NK-92 (cell line): ENCODE measurements around the gene USH2A.

Experiments
- DNase-seq: peaks from one replicate; lab custom pipeline; 2025; ENCODE audit not compliant: unreplicated experiment; lab: John Stamatoyannopoulos, UW

The USH2A gene

DNA sequence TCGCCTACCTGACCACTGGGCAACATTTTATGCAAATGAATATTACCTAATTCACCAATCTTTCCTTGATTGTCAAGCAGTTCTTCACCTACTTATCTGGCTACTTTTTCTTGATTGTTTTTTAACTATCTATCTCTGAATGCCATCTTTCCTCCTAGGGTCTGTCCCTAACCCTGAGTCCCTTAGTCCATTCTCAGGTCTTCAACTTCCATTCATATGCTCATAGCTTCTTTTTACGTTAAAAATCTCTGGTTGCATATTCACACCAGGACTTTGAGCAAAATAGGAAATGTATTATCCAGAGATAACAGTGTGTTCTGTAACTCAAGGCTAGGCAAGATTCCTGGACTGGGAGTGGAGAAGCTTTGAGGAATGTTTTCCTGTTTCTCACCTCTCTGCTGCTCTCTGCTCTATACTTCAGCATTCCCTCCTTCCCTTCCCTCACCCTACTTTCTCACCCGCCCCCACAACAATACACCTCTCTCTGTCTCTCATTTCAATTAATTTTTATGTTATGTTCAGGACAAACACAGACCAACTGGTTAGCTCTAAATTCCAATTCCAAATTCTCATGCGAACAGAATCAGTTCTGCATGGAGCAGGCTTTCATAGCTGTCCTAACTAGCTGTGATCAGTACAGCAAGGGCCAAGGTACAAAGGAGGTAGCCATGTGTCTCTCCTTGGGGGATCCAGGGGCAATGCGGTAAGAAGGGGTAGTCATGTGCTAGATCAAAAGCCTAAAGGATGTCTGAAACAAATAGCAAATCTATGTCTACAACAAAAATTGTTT is 278.4 kb downstream of the USH2A start:
- no peak for DNase-seq

DNA sequence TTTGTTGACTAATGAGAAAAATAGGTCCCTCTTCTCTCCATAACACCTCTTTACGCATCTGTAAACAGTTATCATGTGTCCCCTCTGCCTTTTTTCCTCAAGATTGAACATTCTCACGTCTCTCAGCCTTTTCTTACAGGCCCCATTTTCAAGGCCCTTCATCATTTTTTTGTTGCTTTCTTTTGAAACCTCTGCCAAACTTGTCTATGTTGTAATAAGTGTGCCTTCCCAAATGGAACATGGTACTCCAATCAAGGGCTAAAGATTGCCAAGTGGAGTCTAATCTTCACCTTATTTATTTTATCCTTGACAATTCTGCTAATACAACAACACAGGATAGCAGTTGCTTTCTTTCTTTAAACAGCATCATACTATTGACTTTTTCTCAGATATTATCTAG is 280.3 kb downstream of the USH2A start:
- DNase-seq, result no peak

DNA sequence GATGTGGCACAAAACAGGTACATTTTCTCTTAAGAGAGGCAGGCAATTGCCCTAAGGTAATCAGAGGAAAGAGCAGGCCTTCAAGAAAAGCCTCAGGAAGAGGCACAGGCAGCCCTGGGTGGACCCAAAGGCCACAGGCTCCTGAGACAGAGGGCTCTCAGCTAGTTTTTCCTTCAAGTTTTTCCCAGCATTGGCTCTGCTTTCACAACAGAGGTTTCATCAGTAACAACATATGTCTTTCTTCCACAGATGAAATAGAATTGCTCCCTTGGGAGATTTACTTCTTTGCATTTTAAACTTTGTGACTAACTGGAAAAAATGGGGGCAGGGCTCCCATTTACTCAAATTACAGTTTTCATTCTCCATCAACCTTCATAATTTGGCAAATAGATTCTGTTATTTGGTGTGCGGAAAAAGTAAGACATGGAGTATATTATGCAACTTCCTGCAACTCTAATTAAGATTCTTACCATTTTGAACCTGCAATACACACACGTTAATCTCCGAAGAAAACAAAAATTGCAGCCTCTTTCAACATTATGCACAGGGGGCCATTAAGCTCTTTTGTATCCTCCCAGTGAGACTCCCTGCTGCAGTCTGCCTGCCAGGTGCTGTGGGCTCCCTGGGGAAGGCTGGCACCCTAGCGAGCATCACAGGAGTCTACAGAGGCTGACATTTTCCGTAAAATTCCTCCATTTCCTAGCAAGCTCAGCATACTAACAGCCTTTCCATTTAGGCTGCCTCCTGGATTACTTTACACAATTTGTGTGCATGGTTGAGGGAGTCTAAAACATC is 282.3 kb downstream of the USH2A start:
- DNase-seq, result no peak

DNA sequence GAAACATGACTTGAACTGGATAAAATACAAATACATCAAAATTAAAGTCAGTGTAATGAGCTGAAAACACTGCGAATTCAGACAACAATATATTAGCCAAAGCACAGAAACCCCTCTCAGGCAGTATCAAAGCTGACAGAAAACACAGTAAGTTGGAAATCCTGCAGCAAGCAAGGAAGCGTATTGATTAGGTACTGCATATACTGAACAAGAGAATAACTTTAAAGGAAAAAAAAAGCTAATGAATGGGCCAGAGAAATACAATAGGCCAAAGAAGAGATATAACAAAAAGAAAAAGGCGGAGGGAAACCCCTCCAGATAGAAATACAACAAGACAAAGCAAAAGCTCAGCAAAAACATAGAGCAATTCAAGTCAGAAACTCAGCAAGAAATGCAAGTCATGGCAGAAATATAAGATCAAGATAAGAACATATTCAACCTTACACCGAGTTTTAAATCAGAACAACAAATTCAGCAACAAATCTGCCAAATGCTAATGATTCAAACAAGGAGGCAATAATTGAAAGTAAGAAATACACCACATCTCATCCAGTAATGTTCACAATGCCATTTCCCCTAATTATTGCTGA is 299.0 kb downstream of the USH2A start:
- no peak for DNase-seq

DNA sequence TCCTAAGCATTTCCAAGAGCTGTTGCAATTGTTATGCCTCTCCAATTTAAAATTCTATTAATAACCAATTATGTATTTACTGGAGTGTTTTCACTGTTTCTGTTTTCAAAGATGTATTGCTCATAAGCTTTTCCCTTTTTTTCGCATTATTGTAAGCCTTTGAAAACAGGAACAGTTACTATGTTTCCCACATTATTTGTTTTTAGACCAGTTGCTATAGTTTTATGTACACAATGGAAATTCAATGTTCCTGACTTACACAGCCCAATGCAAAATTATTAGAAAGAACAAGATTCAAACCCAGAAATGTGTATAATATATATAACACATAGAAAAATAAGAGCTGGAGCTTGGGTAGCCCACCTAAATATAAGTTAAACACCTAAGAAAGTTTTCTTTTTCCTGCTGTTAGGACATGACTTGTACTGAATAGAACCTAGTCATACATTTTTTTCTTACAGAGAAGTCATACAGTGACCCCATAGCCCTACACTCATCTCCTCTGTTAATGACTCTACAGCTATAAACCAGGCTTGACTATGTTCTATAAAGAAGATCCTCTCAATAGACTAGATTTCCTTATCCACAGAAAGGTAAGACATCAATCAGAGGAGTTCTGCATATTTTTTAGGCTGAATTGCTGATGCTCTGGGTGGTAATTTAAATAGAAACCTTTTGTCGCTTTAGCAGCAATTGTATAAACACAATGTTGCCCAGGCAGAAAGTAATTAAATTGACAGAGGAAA is 299.6 kb downstream of the USH2A start:
- no peak for DNase-seq

DNA sequence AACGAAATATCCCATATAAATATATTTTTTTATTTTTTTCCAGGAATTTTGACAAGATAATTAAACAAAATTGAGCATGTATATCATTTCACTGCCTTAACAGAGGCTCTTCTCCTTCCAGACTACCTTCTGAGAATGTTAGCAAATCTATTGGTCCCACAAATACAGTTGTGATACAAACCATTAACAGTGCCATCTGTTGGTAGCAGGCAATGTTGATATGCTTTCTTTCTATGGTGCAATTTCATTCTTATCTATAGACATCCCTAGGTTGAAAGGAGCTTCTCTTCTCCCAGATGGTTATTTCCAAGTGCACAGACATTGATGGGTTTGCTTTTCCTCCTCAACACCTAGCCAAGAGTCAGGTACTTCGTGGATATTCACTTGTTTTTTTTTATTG is 303.6 kb downstream of the USH2A start:
- DNase-seq, result no peak

DNA sequence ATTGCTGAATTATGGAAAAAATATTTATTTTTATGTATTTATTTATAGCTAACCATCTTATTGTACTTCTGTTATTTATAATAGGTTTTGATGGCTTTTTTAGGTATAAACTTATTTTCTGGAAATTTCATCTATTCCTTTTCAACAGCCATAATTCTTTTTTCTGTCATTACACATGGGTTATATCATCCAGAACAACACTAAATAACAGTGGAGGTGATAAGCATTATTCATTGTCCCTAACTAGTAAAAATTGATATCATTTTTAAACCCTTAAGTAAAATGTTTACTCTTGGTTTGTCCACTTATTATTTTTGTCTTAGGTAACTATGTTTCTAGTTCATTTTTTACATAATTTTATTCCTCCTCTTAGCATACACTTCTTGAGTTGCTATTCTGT is 309.1 kb downstream of the USH2A start:
- DNase-seq, result no peak

DNA sequence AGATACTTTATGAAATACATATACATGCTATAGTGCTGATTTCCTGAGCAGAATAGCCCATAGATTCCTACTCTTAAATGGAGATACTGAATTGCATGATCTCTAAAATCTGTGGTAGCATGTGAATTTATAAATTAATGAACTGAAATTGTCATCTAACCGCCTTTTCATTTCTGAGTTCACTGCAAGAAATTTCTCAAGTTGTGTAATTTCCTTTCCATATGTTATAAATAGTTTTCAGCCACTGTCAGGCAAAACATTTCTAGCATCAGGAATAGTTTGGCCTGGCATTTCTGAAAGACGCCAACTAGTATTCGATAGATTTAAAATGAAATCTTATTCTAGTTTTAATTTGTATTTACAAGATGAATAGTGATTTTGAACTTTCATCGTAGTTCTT is 310.1 kb downstream of the USH2A start:
- DNase-seq, result no peak

DNA sequence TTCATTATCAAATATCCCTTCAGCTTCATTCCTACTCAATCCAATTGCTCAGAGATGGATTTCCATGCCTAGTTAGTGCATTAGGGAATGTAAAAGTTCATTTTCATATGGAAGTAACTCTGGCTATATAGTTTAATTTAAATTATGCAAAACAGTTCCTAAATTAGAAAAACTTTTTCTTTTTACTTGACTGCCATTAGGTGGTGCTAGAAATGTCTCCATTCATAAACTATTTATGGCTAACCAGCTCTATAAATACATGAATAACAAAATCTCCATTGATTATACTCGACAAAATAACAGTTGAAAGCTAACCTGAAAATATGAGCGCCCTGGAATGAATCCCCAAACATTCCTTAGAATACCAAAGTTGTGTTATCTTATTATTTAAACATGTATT is 311.4 kb downstream of the USH2A start:
- no peak for DNase-seq

DNA sequence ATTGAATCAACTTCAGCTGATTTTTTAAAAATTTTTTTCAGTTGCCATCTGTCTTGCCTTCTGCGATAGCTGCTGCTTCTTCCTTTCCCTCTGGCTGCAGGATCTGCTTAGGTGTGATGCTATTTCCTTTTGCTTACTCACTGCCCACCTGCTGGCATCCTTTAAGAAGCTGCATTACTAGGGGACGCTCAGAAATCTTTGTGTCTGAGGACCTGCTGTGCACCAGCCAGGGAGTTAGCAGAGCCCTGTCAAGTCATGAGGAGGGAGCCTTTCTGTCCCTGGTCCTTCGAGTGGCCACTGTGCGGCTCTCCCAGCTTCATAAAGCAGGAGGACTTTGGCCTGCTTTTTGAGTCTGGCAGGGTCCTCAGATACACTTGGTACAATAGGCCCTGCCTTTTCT is 327.8 kb downstream of the USH2A start:
- DNase-seq, result no peak

DNA sequence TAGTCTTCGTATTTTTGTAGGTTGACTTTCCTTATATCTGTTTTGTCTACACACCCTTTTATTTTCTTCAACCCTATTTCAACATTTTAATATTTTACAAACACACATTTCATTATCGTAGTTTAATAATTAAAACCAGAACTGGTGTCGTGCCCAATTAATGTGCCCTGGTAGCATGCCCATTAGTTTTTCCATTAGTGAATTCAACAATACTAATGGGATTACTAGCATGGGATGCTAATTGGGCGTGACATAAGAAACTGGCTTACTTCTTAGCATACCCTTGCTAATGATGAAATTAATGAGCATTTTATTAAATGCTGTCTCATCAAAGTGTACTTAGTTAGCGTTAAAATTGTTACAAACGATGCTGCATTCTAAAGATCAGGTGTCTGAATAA is 332.7 kb downstream of the USH2A start:
- DNase-seq, result no peak

DNA sequence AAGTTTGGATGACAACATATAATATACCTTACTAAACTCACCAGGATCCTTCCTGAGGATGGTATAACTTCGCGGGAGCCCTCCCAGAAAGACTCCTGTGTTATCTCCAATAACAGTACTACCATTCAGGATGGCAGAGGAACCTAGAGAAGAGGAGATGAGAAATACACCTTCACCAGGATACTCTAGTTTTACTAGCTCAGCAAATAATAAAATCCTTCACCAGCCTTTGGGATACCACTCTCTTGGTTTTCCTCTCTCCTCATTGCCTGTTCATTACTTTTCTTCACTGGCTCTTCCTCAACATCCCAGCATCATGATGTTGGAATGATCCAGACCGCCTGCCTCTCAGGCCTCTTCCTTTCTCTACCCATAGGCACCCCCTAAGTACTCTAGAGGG is 336.6 kb downstream of the USH2A start:
- no peak for DNase-seq

DNA sequence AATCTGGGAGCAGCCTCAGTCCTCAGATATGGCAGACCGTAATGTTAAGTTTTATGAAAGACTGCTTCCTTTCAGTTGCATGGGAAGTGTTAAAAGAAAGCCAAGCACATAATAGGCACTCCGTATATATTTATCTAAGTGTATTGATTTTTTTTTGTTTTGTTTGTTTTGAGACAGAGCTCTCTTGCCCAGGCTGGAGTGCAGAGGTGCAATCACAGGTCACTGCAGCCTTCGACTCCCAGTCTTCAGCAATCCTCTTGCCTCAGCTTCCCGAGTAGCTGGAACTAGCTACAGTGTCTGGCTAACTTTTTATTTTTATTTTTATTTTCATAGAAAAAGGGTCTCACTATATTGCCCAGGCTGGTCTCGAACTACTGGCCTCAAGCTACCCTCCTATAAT is 341.8 kb downstream of the USH2A start:
- no peak for DNase-seq

DNA sequence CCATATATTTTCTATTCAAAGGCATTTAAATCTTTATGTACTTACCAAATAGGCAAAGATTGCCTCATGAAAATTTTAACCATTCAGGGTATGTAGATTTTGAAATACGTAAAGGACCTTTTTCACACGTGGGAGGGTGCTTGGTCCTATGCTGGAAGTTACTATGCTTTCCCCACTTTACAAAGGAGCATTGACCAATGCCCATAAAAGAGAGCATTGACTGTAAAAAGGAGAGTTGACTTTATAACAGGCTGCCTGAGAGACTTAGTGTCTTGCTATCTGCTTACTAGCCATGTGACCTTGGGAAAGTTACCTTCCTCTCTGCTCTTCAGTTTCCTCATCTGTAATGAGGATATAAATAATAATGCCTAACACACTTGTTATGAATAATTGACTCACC is 346.5 kb downstream of the USH2A start:
- no peak for DNase-seq

DNA sequence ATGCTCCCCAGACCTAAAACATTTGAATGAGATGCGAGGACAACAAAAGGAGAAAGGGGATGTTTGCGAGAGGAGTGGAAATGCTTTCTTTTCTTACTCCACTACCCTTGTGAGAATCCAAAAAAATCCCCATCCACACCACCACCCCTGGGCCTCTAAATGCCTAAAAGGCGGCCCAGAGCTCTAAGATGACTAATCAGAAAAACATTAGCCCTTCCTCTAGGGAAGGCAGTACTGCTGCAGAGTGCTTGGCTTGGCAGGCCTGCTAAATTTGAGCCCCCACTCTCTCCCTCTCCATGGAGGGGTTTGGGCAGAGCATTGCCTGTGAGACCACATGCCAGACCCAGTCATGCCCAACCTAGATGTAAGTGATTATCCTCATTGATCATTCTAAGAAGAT is 347.9 kb downstream of the USH2A start:
- DNase-seq, result no peak

DNA sequence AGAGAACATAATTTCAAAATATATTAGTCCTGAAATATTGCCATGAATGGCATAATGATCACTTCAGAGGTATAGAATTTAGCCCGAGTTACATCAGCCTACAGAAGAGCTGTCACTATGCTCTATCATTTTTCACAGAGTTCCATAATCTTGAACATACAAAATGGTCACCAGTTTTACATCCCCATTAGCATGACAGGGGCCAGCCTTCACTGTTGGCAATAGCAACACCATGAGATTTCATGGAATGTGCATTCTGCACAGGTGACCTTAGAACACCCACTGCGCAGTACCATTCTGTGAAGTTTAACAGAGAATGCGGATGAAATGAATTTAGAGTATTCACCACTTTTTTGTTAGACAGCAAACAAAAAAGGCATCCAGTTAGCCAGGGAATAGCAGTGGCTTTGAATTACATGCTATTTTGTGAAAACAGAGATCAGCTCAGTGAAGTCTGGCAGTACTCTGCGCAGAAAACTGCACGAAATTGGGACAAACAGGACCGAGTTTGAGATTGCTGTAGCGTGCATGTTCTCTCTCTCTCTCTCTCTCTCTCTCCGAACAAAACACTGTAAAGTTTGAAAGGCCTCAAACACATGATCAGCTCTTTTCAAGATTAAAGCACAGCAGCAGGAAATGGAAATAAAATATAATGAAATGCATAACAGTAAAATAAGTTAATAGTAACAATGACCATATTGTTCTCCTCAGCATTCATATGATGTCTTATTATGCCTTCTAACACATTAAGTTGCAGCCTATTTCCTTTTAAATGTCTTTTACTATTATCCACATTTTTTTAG is 349.3 kb downstream of the USH2A start:
- DNase-seq, result no peak

DNA sequence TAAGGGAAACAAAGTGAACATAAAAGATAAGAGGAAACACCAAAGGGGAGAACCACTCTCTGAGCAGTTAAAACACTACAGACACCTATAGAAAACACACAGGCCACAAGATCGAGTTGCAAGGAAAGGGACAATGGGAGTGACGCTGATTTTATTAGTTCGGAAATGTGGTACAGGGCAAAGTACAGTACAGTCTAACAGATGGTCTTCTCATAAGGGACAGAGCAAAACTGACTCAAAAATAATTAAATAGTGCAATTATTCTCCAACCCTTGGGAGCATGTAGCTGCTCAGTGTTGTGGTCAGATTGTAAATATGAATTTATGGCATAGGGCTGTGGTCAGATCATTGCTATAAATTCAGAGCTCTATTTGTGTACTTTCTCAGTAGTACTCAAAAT is 352.0 kb downstream of the USH2A start:
- DNase-seq, result no peak

DNA sequence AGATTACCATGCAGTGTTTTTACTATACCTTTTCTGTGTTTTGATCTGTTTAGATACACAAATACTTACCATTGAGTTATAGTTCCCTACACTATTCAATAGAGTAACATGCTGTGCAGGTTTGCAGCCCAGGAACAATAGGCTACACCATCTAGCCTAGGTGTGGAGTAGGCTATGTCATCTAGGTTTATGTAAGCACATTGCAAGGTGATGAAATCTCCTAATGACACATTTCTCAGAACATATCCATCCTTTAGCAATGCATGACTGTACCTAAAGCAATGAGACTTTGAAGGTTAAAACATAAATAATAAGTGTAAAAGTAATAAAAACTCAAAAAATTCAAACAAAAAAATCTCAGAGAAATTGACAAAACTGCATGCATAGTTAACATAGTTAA is 358.6 kb downstream of the USH2A start:
- DNase-seq, result no peak

DNA sequence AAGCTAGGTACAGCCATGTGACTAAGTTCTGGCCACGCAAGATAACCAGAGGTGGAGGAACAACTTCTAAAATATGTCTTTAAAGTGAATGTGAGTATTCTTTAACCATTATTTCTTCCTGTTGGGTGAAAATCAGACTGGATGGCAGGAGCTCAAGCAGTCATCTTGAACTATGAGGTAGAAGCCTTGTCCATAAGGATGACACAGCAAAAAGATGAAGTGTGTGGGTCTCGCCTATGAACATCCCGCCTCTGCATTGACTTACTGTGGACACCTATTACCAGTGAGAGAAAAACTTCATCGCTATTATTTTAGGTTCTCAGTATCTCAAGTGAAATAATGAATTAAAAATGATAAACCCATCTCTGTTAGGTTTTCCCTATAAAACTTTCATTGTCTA is 365.3 kb downstream of the USH2A start:
- DNase-seq, result no peak

DNA sequence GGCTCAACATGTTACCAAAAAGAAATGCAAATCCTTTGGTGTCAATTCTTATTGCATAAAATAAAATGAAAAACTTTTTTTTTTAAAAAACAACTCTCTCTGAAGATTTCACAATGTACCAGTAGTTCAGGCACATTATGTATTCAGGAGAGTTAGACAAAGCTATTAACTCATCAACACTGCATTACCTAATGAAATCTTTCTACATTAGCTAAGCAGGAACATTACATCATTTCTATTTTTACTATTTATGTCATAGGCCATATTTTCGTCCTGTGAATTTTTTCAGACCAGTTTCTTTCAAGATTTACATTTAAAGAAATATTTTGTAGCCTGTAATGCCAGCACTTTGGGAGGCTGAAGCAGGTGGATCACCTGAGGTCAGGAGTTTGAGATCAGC is 366.2 kb downstream of the USH2A start:
- no peak for DNase-seq

DNA sequence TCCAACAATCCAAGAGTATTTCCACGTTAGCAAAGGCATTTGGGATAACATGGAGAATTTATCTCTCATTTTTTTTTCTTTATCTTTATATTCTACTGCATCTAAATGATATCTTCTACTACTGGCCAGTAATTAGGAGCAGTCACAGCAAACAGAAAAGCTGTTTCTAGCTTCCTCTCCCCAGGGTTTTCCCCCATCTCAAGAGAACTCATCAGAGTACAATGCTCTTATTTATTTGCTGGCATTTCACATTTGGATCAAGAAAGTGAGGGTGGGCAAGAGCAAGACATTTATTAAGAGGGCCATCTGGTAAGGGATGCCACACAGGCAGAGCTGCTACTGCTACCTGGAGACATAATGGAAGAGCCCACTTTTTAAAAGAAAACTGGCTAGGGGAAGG is 368.2 kb downstream of the USH2A start:
- DNase-seq, result no peak
